ENCODE data around the gene MYRIP. TPM values are rescaled to one million over a fixed set of nuclear protein-coding genes. Genes with fewer than 3 reads are reported as not detected.
"Not testable (repeated sequence)": the region's sequence is repeated elsewhere in the genome, so short reads cannot be mapped to it uniquely, and the experiment has no call there.

The MYRIP gene
- total RNA-seq, 1 donor from 2014 or later = 10.6 TPM

- no peak for DNase-seq (ENCODE audit: low spot score in 2 of 2)
- no peak for FAIRE-seq
These were observed 264.1 kb downstream of the MYRIP start for GRCh38 chr3:40073310-40074007.

- FAIRE-seq; DNase-seq (ENCODE audit: low spot score in 2 of 2): not testable (repeated sequence)
These were observed 267.7 kb downstream of the MYRIP start for GRCh38 chr3:40077139-40077538.

- not testable (repeated sequence) for DNase-seq (ENCODE audit: low spot score in 2 of 2); FAIRE-seq
These were observed 268.6 kb downstream of the MYRIP start for GRCh38 chr3:40077828-40078492.

- FAIRE-seq (no peak), DNase-seq (ENCODE audit: low spot score in 2 of 2) (no peak)
These were observed 269.2 kb downstream of the MYRIP start for GRCh38 chr3:40078590-40078989.

GRCh38 chr3:40079203-40079846 lies 269.9 kb downstream of the MYRIP start:
- FAIRE-seq (no peak), DNase-seq (ENCODE audit: low spot score in 2 of 2) (no peak)

- DNase-seq (ENCODE audit: low spot score in 2 of 2) = no peak
- no peak for FAIRE-seq
These were observed 270.4 kb downstream of the MYRIP start for GRCh38 chr3:40079847-40080240.

GRCh38 chr3:40083066-40083465 lies 273.7 kb downstream of the MYRIP start:
- DNase-seq (ENCODE audit: low spot score in 2 of 2) (no peak), FAIRE-seq (no peak)

- not testable (repeated sequence) for FAIRE-seq; DNase-seq (ENCODE audit: low spot score in 2 of 2)
These were observed 275.0 kb downstream of the MYRIP start for GRCh38 chr3:40084424-40084823.

GRCh38 chr3:40086890-40087883 lies 277.8 kb downstream of the MYRIP start:
- FAIRE-seq = no peak
- DNase-seq (ENCODE audit: low spot score in 2 of 2) = no peak

- DNase-seq (ENCODE audit: low spot score in 2 of 2) (no peak), FAIRE-seq (no peak)
These were observed 279.2 kb downstream of the MYRIP start for GRCh38 chr3:40088527-40089170.

GRCh38 chr3:40096661-40097111 lies 287.3 kb downstream of the MYRIP start:
- no peak for DNase-seq (ENCODE audit: low spot score in 2 of 2)

GRCh38 chr3:40097131-40098117 lies 288.0 kb downstream of the MYRIP start:
- no peak for DNase-seq (ENCODE audit: low spot score in 2 of 2)
- no peak for FAIRE-seq

More at GRCh38 chr3:40096661-40097111, 287.3 kb downstream of the MYRIP start:
- no peak for FAIRE-seq

GRCh38 chr3:40098261-40098759 lies 288.9 kb downstream of the MYRIP start:
- no peak for DNase-seq (ENCODE audit: low spot score in 2 of 2)
- FAIRE-seq = no peak

- FAIRE-seq (no peak), DNase-seq (ENCODE audit: low spot score in 2 of 2) (no peak)
These were observed 290.5 kb downstream of the MYRIP start for GRCh38 chr3:40099871-40100270.

GRCh38 chr3:40102182-40102581 lies 292.8 kb downstream of the MYRIP start:
- DNase-seq (ENCODE audit: low spot score in 2 of 2) = no peak
- no peak for FAIRE-seq

GRCh38 chr3:40103829-40104228 lies 294.4 kb downstream of the MYRIP start:
- FAIRE-seq (no peak), DNase-seq (ENCODE audit: low spot score in 2 of 2) (no peak)

GRCh38 chr3:40104441-40104840 lies 295.0 kb downstream of the MYRIP start:
- FAIRE-seq (no peak), DNase-seq (ENCODE audit: low spot score in 2 of 2) (no peak)

GRCh38 chr3:40108643-40109042 lies 299.2 kb downstream of the MYRIP start:
- FAIRE-seq (no peak), DNase-seq (ENCODE audit: low spot score in 2 of 2) (no peak)

Measured in frontal cortex (tissue), 4 donors.